NB4 (cell line): ENCODE data around the gene MCRIP1.

Experiments
- POLR2A ChIP-seq: IDR thresholded peaks from 2 replicates; pipeline ENCODE4 v1.6.1; 2011; ENCODE audit warnings: mild to moderate bottlenecking; ENCODE audit not compliant: insufficient read length; ENCODE audit errors: extremely low read depth
- TF ChIP-seq, protein P1 (sequence below): IDR thresholded peaks from one replicate; pipeline ENCODE4 v1.5.1; 2012; ENCODE audit warnings: low read depth, low read length
- TF ChIP-seq, protein P2 (sequence below): IDR thresholded peaks from 2 replicates; pipeline ENCODE4 v1.6.1; 2011; ENCODE audit warnings: low read depth, low read length

DNA sequence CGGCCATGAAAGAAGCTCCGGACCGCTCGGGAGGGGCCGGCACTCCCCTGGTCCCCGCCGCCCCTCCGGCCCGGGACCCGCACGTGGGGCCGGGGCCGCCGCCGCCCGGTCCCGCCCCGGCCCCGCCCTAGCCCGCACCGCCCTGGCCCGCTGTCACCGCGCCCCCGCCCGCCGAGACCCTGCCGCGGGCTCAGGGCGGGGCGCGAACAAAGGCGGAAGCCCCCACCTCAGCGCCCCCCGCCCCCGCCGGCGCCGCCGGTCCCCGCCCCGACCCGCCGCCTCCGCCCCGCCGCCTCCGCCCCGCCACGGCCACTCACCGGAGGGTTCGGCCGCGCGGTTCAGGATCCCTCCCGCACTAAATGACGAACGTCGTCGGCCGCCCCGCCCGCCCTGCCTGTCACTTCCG, 37.9 kb upstream of the MCRIP1 start, which contains the start of gene ARHGDIA:
- TF ChIP-seq, protein P1, sequence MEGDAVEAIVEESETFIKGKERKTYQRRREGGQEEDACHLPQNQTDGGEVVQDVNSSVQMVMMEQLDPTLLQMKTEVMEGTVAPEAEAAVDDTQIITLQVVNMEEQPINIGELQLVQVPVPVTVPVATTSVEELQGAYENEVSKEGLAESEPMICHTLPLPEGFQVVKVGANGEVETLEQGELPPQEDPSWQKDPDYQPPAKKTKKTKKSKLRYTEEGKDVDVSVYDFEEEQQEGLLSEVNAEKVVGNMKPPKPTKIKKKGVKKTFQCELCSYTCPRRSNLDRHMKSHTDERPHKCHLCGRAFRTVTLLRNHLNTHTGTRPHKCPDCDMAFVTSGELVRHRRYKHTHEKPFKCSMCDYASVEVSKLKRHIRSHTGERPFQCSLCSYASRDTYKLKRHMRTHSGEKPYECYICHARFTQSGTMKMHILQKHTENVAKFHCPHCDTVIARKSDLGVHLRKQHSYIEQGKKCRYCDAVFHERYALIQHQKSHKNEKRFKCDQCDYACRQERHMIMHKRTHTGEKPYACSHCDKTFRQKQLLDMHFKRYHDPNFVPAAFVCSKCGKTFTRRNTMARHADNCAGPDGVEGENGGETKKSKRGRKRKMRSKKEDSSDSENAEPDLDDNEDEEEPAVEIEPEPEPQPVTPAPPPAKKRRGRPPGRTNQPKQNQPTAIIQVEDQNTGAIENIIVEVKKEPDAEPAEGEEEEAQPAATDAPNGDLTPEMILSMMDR = no peak
- no peak for TF ChIP-seq POLR2A
- TF ChIP-seq, protein P2, sequence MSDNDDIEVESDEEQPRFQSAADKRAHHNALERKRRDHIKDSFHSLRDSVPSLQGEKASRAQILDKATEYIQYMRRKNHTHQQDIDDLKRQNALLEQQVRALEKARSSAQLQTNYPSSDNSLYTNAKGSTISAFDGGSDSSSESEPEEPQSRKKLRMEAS = no peak
